GM12873 (cell line): ENCODE results near the gene FRK.

Experiments
- CTCF ChIP-seq: IDR thresholded peaks from 2 replicates; pipeline ENCODE4 v1.5.1; 2012; ENCODE audit warnings: low read depth, mild to moderate bottlenecking, moderate library complexity, low read length, control low read depth; ENCODE audit not compliant: insufficient read depth; ENCODE audit errors: missing control alignments

Gene FRK

GRCh38 chr6:116087437-116088027, 26.8 kb upstream of the FRK start:
- no peak for TF ChIP-seq CTCF

- no peak for TF ChIP-seq CTCF
These were observed 23.6 kb upstream of the FRK start for GRCh38 chr6:116084284-116084683.

GRCh38 chr6:116083052-116083451, 22.4 kb upstream of the FRK start:
- TF ChIP-seq CTCF, result no peak

GRCh38 chr6:116078945-116079344, 18.3 kb upstream of the FRK start:
- TF ChIP-seq CTCF, result no peak

GRCh38 chr6:116078522-116078921, 17.8 kb upstream of the FRK start:
- no peak for TF ChIP-seq CTCF

GRCh38 chr6:116074732-116075390, 14.2 kb upstream of the FRK start:
- no peak for TF ChIP-seq CTCF

- TF ChIP-seq CTCF, result no peak
These were observed 13.2 kb upstream of the FRK start for GRCh38 chr6:116073765-116074440.
